ENCODE data around the gene PRLH.

Gene PRLH

DNA sequence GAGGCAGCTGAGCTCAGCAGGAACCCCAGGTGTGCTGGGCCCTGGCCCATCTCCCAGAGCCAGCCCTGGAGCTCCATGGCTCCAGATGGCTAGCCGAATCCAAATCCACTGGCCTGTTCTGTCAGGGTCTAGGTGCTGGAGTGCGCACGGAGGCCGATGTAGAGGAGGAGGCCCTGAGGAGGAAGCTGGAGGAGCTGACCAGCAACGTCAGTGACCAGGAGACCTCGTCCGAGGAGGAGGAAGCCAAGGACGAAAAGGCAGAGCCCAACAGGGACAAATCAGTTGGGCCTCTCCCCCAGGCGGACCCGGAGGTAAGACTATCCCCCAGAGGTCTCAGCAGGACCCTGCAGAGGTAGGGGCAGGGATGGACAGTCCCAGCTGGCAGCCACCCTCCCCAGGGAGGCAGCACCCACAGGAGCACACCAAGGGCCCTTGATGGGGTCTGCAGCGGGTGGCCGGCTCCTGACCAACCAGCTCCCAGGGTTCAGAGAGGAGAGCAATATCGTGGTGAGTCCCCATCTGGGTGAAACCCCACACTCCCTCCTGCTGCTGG, 26.1 kb upstream of the PRLH start:
- DNase-seq = no peak

DNA sequence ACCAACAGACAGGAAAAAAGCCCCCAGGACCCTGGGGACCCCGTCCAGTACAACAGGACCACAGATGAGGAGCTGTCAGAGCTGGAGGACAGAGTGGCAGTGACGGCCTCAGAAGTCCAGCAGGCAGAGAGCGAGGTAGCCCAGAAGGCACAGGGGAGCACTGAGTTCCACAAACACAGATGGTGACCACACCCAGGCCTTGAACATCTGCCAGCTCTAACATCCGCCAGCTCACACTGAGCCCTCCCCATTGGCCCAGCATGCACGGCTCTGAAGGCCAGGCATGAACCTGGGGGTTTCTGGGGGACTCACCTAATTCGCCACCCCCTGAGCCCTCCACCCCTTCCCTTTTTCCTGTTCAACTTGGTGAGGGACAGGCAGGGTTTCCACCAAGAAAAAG, 25.6 kb upstream of the PRLH start:
- DNase-seq = no peak

DNA sequence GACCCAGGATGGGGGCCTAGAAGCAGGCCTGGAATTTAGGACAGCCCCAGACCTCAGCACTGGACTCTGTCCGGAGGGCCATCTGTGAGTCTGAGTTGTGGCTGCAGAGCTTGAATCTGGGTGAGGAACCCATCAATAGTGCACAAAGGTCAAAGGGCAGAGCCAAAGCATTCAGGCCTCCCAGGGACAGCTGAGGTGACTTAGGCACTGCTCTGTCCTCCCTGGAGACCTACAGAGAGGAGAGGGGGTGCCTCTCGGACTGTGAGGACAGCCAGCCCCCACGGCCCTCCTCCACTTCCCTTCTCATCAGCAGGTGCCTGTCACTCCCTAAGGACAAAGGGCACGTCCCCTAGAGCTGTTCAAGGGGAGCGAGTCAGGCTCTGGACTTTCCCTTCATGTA, 25.1 kb upstream of the PRLH start:
- no peak for DNase-seq

DNA sequence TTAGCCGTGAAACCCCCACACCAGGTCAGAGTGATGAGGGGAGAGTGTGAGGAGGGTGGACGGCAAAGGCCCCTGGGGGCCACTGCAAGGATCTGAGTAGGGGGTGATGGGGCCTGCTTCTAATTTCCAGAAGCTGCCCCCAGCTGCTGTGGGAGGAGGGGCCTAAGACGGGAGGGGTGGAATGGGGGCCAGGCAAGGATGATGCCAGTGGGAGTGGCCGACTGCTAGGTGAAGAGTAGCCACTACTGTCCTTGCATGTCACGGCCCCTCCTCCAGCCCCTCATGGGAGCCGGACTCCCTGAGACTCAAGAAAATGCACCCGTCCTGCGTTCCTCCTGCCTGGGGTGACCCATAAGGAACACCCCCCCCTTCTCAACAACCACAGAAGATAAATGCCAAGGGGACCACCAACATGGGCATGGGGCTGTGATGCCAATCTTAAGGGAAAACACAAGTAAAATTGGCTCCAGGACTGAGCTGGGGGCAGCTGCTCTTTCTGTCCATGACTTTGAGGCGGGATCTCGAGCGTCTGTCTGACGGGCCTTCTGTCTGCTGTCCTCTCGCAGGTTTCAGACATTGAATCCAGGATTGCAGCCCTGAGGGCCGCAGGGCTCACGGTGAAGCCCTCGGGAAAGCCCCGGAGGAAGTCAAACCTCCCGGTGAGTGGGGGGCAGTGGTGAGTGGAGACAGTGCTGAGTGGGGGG, 24.2 kb upstream of the PRLH start:
- DNase-seq = no peak

DNA sequence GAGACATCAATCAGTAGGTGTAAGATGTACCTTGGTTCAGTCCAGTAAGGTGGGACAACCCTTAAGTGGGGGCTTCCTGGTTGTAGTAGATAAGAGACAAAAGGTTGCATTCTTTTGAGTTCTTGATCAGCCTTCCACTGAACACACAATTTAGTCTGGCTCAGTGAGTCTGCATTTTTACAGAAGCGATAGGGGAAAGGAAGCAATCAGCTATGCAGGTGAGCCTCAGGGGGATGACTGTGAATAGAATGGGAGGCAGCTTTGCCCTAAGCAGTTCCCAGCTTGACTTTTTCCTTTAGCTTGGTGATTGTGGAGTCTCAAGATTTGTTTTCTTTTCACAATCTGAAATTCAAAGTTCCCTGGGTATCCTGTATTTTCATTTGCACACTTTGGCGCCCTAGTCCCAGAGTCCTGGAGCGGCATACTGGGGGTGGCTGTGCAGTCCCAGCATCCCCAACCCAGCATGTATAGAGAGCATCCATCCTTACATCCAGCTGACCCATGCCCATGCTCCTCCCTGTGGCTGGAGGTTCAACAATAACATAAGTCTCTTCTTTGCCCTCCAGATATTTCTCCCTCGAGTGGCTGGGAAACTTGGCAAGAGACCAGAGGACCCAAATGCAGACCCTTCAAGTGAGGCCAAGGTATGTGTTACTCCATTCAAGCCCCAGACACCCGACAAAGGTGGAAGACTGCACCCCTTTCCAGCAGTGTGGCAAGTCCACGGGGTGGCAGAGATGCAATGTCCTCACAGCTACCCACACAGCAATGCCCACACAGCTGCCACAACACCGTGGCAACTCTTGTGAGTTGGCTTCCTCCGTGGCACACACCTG, 20.1 kb upstream of the PRLH start:
- no peak for DNase-seq

DNA sequence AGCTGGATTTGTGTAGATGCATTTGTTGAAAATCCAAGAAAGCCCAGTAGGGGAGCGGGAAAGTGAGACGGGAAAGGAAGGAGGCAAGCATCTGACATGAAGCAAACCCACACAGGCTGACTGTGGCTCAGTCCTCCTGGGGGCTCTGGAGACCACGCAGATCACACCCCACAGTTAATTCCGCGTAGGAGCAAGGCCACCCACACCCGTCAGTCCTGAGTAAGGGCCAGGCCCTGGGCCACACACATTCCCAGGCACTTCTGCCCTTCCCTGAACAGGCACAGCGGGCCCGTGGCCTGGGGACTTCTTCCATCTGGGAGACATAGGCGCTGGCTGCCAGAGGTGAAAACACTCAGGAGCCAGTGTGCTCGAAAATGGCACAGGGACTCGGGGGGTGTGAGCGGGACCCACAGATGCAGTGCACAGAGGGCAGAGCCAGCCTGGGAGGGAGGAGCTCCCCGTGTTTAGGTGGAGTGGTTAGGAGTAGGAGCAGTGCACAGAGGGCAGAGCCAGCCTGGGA, 19.4 kb upstream of the PRLH start:
- no peak for DNase-seq

DNA sequence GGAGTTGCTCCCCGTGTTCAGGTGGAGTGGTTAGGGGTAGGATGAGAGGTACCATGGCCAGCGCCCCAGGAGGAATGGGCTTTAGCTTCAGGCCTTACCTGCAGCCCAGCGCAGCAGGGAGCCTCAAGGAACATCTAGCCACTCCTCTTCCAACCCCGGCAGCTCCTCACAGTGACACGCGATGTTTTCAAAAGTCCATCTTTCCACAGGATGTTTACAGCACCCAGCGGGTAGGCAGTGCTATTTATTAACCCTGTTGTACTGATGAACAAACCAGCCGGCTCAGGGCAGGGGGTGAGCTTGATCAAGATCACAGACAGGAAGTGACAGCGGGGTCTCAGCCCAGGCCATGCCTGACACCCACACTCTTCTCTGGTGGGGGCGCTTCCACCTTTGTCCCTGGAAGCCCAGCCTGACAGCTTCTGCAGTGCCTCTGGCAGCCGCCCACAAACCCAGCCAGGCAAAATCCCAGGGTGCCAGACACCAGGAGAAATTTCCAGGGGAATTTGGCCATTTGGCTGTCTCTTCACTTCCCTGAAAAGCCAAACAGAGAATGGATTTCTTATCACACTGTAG, 18.4 kb upstream of the PRLH start:
- DNase-seq = no peak

DNA sequence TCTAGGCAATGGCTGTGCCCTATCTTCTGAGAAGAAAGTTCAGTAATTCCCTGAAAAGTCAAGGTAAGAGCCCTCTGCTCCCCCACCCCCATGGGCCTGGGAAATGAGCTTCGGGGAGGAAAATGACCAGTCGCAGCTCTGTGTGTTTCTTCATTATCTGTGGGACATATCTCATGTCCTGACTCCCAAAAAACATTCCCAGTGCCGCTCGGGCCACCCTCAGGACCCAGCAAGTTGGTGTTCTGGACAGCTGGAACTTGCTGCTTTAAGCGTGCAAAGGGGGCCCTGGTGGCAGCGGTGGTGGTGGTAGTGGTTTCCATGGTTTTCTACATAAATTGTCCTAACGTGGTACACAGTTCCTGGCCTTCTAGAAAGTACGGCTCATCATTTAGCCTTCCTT, 17.2 kb upstream of the PRLH start:
- DNase-seq = no peak

DNA sequence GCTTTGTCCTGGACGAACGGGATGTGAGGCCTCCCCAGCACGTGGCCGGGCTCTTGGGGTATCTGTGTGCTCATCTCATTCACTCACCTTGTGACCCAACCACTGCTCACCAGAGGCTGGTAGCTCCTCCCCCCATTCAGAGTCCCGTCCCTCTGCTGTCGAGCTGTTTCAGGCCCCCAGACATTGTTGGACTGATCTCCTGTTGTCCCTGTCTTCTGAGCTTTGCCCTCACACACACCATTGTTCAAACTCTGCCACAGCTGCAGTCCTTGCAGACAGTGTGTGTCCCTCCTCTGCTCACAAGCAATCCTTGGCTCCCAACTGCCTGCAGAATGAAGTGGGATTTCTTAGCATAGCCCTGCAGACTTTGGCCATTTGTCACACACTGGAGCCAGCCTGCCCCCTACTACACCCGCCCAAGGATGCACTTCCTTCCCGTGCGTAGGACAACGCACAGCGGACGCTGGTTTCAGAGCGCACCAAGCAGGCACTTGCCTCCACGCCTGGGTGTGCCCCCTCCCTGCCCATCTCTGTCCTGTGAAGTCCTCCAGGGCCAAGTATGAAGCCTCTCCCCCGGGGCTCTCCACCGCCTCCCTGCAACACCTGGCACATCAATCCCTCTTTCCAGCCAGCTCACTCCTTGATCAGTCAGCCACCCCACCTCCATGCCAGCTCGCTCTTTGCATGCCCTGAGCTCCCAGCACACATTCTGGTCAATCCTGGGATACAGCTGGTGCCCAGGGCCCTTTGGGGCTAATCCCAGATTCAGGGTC, 16.5 kb upstream of the PRLH start:
- no peak for DNase-seq

DNA sequence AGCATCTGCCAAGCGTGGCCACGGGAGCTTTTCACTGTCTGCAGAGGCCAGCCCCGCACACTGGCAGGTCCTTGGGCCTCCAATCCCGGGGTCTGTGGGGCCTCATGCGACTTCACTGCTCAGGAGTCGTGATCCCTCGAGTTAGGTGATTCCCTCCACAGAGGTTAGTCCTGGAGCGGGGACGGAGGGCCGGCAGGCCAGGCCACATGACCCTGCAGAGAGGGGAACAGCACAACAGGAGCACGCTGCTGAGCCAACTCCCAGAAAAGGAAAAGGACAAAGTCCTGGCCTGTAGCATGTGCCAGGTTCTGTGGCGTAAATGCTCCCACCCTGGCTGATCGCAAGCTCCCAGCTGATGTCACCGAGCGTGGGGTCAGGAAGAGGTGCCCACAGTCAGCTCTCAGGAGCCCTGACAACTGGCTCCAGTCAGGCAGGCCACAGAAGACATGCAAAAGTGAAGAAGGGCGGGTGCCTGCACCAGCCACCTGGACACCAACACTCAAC, 15.3 kb upstream of the PRLH start:
- DNase-seq = no peak

DNA sequence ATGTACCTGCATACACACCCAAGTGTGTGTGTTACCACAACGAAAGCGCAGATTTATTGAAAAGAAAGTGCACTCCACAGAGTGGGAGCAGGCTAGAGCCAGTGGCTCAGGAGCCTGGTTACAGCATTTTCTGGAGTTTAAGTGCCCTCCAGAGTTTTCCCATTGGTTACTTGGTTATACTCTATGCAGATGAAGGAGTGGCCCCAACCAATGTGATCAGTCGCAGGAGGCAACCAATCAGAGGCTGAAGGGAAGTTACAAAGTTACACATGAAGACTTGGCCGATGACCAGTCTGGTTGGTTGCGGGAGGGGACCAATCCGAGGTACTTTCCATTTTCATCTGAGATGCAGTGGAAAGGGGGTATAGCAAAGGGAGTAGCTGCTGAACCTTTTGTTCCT, 13.5 kb upstream of the PRLH start:
- no peak for DNase-seq

DNA sequence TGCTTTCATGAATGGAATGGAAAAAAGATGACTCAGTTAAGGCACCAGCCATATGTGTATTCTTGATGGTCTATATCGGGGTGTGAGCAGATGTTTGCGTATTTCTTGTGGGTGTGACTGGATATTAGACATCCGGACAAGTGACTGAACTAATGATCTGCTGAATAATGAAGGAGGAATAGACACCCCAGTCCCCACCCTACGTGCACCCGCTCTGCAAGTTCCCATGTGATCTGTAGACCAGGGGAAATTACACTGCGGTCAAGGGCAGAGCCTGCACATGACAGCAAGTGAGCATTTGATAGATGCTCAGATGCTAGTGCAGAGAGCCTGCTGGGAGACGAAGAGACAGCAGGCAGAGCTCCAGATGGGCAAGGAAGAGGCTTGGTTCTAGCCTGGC, 12.4 kb upstream of the PRLH start:
- DNase-seq = no peak

DNA sequence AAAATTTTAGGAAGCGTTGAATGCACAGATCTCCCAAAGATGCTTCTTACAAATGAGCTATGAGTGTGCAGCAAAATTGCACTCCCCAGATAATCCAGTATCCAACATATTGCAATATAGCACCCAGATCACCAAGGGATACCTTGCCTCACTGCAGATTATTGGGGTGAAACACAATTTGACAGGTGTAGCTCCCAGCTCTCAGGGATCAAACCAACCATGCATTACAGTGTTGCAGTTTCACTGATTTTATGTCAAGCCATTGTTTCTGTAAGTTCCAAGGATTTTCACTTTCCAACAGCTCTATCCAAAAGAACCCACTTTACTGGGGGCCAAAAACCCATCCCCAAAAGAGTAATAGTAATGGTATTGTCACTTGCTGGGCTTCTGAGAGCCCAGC, 10.8 kb upstream of the PRLH start:
- DNase-seq = no peak

DNA sequence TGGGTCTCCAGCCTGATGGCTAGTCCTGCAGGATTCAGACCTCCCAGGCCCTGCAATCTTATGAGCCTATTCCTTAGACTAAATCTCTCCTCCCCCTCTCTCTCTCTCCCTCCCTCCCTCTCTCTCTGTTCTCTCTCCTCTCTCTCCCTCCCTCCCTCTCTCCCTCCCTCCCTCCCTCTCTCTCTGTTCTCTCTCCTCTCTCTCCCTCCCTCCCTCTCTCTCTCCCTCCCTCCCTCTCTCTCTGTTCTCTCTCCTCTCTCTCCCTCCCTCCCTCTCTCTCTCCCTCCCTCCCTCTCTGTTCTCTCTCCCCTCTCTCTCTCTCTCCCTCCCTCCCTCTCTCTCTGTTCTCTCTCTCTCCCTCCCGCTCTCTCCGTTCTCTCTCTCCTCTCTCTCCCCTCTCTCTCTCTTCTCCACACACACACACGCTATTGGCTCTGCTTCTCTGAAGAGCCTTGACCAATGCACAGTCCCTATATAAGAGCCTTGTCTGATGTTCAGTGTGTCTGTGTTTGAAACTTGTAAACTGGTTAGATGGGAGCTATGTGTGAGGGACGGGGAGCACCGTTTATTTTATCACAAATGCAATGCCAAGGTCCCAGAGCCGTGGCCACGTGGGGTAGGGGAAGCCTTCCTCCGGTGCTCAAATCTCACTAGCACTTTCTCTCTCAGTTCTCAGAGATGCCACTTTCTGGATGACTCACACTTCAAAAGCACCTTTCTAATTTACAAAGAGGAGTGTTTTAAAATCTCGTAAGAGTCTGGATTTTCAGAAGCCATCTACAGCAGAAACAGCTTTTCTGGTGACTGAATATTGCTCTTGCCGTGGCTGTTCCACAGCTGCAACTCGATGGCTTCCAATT, 9.4 kb upstream of the PRLH start:
- DNase-seq = no peak

DNA sequence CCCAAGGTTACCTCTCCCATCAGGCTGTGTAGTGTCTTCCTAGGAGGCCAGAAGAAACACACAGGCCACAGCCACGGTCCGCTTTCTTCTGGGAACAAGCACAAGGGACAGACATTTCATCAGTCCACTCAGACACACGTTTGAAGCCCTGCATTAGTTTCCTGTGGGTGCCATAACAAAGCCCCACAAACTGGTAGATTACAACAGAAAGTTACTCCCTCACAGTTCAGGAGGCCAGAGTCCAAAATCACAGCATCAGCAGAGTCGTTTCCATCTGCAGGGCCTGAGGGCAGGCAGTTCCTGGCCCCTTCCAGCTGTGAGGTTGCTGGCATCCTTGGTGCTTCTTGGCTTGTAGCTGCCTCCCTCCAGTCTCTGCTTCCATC, 8.8 kb upstream of the PRLH start:
- no peak for DNase-seq

DNA sequence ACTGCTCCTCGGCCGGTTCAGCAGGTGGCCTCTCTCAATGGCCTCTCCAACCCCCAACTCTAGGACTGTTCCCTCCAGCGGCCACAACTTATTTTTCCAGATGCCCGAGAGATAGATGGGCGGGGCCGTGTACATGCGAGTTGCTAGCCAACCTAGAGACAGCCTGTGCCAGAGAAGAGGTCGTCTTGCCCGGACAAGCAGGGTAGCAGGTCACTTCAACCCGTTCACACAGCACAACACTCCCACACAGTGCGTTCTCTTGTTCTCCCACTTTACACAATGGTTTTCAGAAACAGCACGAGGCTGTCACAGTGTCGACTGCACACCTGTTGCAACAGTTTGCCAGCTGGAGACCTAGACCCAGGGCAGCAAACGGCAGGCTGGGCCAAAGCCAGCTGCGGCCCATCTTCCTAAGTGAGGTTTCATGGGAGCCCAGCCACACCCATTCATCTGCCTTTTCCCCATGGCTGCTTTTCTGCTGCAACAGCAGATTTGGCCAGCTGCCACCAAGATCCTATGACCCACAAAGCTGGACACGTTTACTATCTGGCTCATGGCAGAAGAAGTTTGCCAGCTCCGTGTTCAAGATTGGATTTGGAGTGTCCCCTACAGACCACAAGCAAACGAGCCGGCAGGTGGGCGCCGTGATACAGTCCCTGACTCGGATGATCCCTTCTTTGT, 7.3 kb upstream of the PRLH start:
- no peak for DNase-seq

DNA sequence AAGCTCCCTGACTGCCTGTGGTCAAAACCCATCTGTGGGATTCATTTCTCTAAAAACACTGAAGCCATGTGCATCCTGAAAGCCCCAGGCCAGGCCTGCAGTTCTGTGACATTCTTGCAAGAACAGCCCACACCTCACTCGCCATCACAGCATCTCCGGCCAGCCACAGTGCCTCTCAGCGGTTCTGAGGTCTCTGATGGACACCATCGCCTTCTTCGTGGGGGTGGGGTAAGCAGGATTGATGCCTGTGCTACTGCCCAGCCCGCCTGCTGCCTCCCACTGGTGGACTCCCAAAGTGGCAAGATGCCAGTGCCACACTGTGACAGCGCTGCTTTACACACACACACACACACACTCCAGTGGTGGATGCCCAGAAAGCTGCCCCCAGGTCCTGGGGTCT, 5.2 kb upstream of the PRLH start:
- no peak for DNase-seq

DNA sequence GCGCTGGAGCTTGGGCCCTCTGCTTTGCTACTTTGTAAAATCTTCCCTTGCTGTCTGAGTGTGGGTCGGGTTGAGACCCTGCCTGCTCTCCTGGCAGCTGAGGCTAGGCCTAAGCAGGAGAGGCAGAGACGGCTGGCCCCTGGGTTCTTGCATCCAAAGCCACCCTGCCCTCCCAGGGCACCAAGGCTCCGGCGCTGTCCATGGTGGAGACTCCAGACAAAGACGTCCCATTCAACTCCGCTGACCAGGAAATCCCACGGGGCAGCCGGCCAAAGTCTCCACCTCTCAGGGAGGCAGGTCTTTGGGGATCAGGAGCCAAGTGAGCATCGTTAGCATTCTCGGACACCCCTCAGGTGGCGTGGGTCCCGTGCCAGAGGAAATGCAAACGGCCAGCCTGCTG, 2.6 kb upstream of the PRLH start:
- DNase-seq = no peak

DNA sequence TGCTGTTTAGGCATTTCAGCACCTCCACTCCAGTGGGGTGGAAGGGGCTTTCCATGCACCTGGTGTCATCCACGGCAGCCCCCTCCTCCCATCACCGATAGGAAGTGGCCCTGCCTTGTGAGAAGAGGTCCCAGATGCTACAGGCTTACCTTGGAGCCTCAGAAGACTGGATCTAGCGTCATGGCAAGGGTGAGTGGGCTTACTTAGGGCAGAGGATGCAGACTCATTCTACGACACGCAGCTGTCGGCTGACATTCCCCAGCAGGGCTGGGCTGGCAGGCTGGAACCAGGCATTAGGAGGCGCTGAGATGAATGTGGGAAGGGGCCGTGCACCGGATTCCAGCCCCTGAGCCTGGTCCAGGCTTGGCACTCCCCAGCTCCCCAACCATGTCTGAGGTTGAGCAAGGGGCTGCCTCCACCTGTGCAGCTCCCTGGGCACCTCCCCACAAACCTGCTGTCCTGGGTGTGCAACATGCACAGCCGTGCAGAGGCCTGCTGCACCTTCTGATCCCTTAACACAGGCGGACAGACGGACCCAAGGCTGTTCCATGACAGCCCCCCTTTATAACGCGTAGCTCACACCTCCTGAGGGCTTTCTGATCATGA, 1.7 kb upstream of the PRLH start:
- DNase-seq = no peak

DNA sequence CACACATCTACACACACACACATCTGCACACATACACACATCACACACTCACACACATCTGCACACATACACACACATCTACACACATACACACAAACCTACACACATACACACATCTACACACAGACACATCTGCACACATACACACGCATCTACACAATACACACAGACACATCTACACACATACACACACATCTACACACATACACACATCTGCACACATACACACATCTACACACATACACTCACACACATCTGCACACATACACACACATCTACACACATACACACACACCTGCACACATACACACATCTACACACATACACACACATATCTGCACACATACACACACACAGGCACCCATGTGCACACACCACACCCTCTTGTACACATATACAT, 400 bp upstream of the PRLH start:
- DNase-seq = no peak

Data from suppressor macrophage treated with lipopolysaccharide for 4 hours (primary cell).